ENCODE data around the gene GMPR.

GMPR gene

GRCh38 chr6:16205377-16206144 lies 32.8 kb upstream of the GMPR start:
- Histone ChIP-seq H3K4me2 (ENCODE audit: low read depth, low read length, poor library complexity, severe bottlenecking) (peak overlapping the region; percentile 38), H3K79me2 (ENCODE audit: insufficient read depth, low read length) (no peaks in the 10 kb centered on the region), H3K9me2 (replicated peaks; ENCODE audit: low read depth, low read length) (no peaks in the 10 kb centered on the region), H3K4me1 (ENCODE audit: insufficient read depth, low read length, poor library complexity, severe bottlenecking) (peaks cover 20% of the 10 kb centered on the region), H2AFZ (ENCODE audit: low read length) (peak overlapping the region; percentile 70), H3K36me3 (ENCODE audit: insufficient read depth, low read length) (no peaks in the 10 kb centered on the region), H4K20me1 (ENCODE audit: insufficient read depth, low read length, poor library complexity, severe bottlenecking) (no peaks in the 10 kb centered on the region), H3F3A (ENCODE audit: low read depth) (no peaks in the 10 kb centered on the region), H3K27me3 (ENCODE audit: insufficient read depth, low read length, poor library complexity, severe bottlenecking) (no peaks in the 10 kb centered on the region), H3K4me3 (ENCODE audit: low read length, poor library complexity, severe bottlenecking) (no peak overlapping the region), H3K9ac (ENCODE audit: low read depth, low read length, poor library complexity, severe bottlenecking) (peak overlapping the region; percentile 4), H3K9me3 (ENCODE audit: insufficient read depth, low read depth, low read length) (no peaks in the 10 kb centered on the region)
- TF ChIP-seq CTCF (conservative IDR thresholded peaks at IDR 0.05; ENCODE audit: low read length) (no peak), EZH2phosphoT487 (IDR thresholded peaks at IDR 0.05; ENCODE audit: borderline replicate concordance) (no peak)

- TF ChIP-seq CTCF (conservative IDR thresholded peaks at IDR 0.05; ENCODE audit: low read length), result peak; percentile 99
- no peak for TF ChIP-seq EZH2phosphoT487 (IDR thresholded peaks at IDR 0.05; ENCODE audit: borderline replicate concordance)
- Histone ChIP-seq H3F3A (ENCODE audit: low read depth) (no peaks in the 10 kb centered on the region), H3K4me1 (ENCODE audit: insufficient read depth, low read length, poor library complexity, severe bottlenecking) (peaks cover 20% of the 10 kb centered on the region), H3K79me2 (ENCODE audit: insufficient read depth, low read length) (no peaks in the 10 kb centered on the region), H4K20me1 (ENCODE audit: insufficient read depth, low read length, poor library complexity, severe bottlenecking) (no peaks in the 10 kb centered on the region), H3K4me3 (ENCODE audit: low read length, poor library complexity, severe bottlenecking) (no peak overlapping the region), H3K36me3 (ENCODE audit: insufficient read depth, low read length) (no peaks in the 10 kb centered on the region), H3K9me2 (replicated peaks; ENCODE audit: low read depth, low read length) (no peaks in the 10 kb centered on the region), H3K4me2 (ENCODE audit: low read depth, low read length, poor library complexity, severe bottlenecking) (peak overlapping the region; percentile 38), H2AFZ (ENCODE audit: low read length) (no peak overlapping the region), H3K27me3 (ENCODE audit: insufficient read depth, low read length, poor library complexity, severe bottlenecking) (no peaks in the 10 kb centered on the region), H3K9me3 (ENCODE audit: insufficient read depth, low read depth, low read length) (no peaks in the 10 kb centered on the region), H3K9ac (ENCODE audit: low read depth, low read length, poor library complexity, severe bottlenecking) (peak overlapping the region; percentile 4)
Measured at GRCh38 chr6:16206595-16207037, 31.8 kb upstream of the GMPR start.

- Histone ChIP-seq H3K9me2 (replicated peaks; ENCODE audit: low read depth, low read length) (no peaks in the 10 kb centered on the region), H4K20me1 (ENCODE audit: insufficient read depth, low read length, poor library complexity, severe bottlenecking) (no peaks in the 10 kb centered on the region), H3K4me1 (ENCODE audit: insufficient read depth, low read length, poor library complexity, severe bottlenecking) (peaks cover 20% of the 10 kb centered on the region), H3F3A (ENCODE audit: low read depth) (no peaks in the 10 kb centered on the region), H3K4me2 (ENCODE audit: low read depth, low read length, poor library complexity, severe bottlenecking) (no peak overlapping the region), H3K36me3 (ENCODE audit: insufficient read depth, low read length) (no peaks in the 10 kb centered on the region), H3K27me3 (ENCODE audit: insufficient read depth, low read length, poor library complexity, severe bottlenecking) (no peaks in the 10 kb centered on the region), H3K4me3 (ENCODE audit: low read length, poor library complexity, severe bottlenecking) (no peak overlapping the region), H3K9ac (ENCODE audit: low read depth, low read length, poor library complexity, severe bottlenecking) (no peak overlapping the region), H2AFZ (ENCODE audit: low read length) (no peak overlapping the region), H3K9me3 (ENCODE audit: insufficient read depth, low read depth, low read length) (no peaks in the 10 kb centered on the region), H3K79me2 (ENCODE audit: insufficient read depth, low read length) (no peaks in the 10 kb centered on the region)
- TF ChIP-seq CTCF (conservative IDR thresholded peaks at IDR 0.05; ENCODE audit: low read length), result no peak
- no peak for TF ChIP-seq EZH2phosphoT487 (IDR thresholded peaks at IDR 0.05; ENCODE audit: borderline replicate concordance)
Measured at GRCh38 chr6:16208989-16209388, 29.4 kb upstream of the GMPR start.

Measured in Loucy (cell line).